Measurements from ENCODE around the gene TOP3B.

The TOP3B gene

DNA sequence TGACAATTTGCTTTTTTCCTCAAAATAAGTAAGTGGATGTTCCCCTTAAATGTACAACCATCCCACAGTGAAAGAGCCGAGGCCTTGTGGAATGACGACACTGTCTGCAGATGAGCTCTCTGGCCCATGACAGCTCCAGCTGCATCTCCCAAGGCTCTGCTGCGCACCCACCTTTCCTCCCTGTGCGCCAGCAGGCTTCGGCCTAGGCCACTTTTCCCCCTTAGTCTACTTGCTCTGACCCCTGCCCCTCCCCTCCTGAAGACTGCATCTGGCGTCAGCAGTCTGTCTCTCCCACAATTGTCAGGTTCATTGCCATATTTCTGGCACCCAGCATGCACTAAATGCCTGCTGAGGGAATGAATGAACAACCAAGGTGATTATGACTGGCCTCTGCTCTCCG lies 2.0 kb downstream of the TOP3B start:
- no peak for FAIRE-seq

DNA sequence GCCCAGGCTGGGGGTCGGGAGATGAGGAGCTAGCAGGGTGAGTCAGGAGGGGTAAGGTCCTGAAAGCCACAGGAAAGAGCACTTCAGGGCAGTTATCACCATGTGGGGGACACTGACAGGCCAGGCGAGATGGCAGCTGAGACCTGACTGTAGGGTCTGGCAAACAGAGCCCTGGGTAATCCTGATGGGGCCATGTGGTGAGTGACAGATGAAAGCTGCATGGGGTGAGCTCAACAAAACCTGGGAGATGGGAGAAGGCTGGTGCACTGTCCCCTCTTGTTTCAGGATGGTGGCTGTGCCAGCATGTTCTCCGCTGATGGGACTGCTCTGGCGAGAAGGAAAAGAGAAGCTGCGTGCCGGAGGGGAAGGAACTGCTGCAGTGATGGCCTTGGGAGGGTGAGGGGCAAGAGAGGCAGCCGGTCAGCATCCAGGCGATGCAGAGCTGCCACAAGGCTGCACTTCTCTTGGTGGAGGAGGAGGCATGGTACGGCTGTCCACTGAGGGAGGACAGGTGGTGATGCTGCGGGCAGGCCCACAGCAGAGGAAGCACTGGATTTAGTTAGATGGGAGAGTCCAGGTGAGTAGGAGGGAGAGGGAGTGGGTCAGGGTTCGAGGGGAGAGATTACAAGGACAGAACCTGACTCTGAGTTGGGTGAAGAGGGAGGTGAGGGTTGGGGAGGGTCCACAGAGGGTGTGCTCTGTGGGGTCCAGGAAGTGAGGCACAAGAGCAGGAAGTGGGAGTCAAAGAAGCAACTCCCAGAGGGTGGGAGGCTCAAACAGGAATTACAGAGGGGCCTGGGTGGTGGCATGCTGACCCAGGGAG lies 3.8 kb downstream of the TOP3B start:
- FAIRE-seq, result no peak

DNA sequence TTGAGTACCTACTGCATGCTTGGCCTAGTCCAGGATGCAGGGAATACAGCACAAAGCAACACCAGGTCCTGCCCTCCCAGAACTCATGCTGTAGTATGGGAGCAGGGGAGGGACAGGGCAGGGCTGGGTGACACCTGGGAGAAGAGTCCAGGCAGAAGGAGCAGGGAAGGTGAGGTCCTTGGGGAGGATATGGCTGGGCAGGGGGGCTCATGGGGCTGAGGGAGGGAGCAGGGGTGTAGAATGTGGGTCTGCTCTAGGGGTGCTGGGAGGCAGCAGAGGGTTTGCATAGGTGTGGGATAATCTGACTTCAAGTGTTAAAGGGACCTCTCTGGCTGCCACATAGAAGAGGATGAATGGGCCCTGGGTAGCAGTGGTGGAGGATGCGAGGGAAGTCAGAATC lies 4.8 kb downstream of the TOP3B start:
- FAIRE-seq, result no peak

DNA sequence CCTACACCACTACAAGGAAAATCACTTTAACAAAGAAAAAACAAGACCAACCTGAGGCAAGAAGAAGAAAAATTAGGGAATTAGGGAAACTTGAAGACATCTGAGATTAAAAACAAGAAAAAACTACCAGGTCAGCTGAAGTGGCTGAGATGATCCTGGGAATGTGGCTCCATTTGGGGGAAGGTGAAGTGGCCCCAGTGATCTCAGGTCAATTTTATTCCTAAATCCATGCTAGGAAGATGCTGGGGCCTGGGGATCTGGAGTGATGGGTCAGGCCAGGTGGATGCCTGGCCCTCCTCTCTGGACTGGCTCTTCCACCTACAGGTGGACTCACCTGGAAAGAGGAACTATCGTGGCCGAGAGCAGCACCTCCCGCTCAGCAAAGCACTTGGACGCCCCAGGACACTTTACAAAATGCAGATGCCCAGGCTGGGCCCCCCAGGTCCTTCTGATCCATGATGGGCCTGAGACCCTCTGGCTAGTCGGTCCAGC lies 6.7 kb downstream of the TOP3B start:
- FAIRE-seq, result no peak

DNA sequence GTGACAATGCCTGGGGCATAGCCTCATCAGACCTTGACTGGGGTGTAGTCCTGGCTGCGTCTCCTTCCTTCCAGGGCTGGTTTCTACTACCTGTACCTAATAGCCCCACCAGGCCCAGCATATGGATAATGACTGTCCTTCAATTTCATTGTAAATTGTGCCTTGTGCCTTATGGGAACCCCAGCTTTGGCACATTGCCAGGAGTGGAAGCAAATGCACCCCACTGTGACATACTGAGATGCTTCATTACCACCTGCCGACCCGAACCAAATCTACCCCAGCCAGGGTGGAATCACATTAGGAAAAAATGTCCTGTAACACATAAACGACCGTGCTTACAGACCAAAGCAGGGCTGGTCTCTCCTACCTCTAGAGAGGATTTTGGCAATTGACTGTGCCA lies 7.3 kb downstream of the TOP3B start:
- FAIRE-seq, result no peak

DNA sequence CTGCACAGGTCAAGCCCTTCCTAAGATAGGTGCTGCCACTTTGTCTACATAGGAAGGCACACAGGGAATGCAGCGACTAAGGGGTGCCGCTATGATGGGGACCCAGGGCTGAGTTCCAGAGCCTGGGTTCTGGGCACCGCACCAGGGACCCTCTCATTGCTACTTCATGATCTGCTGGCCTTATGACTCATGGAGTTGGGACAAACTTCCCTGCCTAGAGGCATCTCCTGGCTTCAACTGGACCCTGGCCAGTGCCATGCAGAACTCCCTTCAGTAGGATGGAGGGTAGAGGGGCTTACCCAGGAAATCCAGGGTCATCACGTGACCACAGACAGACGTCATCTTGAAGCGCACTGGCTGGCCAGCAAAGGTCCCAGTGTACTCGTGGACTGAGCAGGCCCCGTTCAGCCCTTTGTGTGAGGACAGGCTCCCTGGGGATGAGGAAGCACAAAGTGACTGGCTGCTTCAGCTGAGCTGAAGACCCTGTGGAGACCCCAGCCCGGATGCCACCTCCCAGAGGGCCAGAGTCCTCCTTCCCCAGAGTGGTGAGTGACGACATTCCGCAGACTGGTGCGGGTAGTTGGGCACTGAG lies 8.4 kb downstream of the TOP3B start:
- no peak for FAIRE-seq

DNA sequence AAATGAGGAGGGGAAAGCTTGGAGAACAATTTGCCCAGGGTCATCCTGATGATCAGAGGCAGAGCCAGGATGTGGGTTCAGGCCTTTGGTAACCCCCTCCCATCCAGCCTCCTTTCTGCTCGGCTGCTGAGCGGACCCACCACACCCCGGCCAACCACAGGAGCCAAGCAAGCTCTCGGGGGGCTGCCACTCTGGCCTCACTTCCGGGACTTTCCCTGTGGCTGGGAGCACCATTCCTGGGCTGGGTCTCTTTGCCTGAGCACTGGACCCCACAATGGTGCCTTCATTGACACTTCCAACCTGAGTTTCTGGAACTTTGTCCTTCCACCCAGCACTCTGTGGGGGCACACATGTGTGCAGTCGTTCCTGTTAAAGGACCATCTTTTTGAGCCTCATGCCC lies 9.8 kb downstream of the TOP3B start:
- FAIRE-seq, result no peak

DNA sequence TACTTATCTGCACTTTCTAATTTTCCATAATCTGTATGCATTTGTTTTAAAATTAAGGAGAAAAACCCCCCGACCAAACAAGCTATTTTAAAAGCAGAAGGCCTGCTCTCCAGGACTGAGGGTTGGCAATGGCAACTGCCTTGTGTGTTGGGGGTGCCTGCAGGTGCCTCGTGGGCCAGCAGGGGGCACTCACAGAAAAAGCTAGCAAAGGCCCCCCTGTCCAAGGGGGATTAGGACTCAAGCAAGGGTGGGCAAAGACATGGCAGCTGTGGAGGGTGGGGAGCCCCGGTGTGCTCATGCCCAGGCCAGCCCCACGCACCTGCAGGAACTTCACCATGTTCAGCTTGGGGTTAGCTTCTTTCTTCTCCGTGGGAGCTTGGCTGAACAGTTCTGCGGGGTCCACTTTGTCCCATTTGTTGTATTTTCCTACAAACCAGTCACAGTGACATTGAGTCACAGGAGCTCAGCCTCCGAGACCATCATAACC lies 10.3 kb downstream of the TOP3B start:
- no peak for FAIRE-seq

DNA sequence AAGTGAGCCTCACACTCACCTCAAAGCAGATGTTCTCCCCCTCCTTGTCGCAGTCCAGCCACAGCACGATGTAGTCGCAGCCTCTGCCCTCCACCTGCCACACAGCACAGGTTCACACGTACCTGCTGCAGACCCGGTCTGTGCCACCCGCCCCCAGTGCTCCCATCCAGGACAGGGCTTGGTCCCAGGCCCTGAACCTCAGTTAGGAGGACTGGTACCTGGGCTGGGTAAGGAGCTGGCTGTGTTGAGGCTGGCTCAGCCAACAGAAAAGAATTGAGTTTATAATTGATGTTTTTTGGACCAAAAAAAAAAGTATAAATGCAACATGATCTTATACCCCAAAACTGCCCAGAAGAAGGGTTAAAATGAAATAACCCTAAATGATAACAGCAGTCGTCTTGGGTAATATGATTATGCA lies 10.7 kb downstream of the TOP3B start:
- no peak for FAIRE-seq

DNA sequence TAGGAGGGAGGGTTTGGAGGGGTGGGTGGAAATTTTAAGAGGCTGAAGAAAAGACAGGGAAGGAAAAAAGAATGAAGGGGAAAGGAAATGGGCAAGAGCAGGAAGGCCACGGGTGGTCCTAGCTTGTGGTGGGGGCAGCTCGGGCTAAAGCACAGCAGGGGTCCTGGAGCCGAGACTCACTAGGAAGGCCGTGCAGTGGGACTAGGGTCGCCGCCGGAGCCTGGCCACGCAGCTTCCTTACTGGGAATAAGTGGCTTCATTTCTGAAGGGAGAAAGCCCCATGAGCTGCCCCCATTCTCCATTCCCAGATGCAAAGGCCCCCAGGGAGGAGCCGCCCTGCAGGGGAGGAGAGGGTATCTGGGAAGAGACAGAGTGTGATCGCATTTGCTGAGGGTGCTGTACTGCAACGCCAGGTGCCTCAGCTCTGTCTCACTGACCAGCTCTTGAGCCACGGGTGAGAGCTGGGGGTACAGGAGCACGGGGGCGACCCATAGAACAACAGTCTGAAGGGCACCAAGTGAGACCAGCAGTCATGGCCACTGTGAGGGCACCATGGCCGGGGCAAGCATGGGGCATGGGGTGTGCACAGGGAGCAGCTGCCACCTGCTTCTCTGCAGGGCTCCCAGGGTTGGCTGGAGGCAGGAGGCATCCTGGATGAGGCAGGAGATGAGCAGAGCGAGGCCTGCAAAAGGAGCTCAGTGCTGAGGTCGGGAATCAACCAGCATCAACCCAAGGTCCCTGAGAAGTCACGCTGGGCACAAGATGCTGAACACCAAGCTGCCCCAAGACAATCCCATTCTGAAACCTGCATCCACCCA lies 11.6 kb downstream of the TOP3B start:
- FAIRE-seq, result no peak

DNA sequence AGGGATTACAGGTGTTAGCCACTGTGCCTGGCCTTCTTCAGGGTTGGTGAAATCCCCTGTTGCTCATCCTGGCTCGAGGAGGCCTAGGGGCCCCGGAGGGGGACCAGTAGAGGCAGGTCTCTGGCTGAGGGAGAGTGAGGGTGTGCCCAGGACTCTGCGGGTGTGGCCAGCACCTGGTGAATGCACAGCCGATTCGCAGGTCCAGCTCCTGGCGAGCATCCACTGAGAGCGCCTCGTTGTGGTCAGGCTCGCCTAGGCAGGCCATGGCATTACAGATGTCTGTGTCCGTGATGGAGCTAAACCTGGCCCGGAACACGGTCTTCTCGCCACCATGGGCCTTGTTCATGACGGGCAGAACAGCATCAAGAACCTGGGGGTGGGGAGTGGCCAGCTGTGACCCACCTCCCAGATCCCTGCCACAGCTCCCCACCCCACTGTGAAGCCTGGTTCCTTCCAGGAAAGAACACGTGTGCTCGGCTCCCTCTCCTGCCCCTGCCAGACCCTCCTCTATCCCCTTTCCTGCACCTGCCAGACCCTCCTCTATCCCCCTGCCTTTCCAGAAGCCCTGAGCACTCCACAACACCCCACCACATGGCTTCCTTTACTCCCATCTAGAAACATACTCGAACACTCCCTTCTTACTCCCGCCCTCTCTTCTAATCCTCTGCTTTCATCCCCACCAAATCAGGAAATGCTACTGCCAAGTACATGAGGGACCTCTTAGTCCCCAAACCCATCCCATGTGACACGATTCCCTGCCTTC lies 12.4 kb downstream of the TOP3B start:
- no peak for FAIRE-seq

DNA sequence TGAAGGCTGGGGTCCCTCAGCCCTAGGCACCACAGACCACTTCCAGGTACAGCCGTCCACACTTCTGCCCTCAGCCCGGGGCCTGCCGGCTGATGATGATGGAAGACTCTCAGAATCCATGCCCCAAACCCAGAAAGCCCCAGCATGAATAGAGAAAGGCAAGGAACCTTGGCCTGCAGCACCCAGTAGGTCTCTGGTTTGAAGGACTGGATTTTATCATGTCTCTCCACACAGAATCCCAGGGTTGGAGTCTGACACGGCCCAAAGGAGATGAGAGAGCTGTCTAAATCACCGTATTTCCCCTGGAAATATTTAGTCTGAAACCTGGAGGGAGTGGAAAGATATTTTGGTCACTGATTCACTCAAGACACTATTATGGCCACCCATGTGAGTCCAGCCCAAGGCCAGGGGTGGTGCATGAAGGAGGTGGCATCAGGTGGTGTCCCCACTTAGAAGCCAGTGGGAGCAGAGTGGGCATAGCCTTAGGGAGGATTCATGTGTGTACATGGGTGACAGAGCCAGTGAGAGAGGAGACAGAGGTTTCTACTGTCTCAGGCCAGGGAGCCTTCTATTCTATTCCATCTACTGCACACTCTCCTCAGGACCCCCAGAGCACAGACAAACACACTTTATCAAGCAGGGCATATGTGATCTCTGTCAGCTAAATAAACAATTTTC lies 14.0 kb downstream of the TOP3B start:
- no peak for FAIRE-seq

DNA sequence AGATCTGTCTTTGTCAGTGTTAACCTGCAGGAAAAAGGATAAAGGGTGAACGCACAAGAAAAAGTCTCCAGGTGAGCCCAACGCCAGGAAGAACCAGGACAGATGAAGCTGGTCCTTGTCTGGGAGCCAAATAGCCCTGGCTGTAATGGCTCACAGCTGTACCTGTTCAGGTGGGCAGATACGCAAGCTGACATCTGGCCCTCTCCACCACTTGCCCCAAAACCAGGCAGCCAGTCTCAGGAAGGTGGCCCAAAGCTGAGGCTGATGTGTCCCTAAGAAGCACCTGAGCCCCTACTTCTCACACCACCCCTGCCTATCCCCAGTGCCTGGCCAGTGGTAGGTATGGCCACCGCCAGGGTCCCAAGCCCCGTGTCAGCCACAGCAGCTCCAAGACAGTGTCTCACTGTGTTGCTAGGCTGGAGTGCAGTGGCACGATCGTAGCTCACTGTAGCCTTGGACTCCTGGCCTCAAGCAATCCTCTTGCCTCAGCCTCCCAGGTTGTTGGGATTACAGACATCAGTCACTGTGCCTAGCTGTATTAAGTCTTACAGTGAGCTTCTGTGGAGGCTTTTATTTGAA lies 14.8 kb downstream of the TOP3B start:
- no peak for FAIRE-seq

DNA sequence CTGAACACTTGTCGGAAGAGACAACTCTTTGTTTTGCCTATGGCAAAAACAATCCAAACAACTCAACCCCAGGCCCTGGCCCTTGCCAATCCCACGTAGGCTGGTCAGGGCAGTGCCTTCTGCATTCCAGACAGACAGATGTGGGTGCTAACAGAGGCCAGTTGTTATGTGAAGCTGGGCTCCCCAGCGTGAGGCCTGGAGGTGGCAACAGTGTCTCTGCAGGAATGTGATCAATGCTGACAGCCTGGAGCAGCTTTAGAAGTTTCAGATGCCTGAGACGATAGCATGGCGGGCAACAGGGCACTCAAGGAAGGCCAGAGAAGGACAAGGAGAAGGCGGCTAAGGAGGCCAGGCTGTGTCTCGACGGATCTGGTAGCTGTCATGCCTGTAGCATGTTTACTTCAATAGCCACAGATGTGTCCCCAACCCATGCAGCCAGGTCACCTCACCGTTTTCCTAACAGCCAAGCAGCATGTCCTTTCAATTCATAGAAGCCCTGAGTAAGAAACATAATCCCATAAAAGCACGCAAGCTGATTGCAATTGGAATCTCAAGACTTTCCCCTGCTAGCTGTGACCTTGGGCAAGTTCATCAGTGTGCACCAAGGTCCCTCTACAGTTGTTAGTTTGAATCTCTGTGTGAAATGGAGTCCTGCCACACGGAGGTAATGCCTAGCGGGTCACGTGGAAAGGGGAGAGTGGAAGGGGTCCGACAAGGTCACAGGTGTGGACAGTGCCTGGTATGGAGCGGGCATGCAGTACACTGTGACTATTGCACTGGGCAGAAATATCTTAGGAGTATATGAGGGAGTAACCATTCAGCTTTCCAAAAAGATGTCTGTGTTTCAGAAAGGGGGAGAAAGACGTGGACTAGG lies 15.7 kb downstream of the TOP3B start:
- FAIRE-seq, result no peak

DNA sequence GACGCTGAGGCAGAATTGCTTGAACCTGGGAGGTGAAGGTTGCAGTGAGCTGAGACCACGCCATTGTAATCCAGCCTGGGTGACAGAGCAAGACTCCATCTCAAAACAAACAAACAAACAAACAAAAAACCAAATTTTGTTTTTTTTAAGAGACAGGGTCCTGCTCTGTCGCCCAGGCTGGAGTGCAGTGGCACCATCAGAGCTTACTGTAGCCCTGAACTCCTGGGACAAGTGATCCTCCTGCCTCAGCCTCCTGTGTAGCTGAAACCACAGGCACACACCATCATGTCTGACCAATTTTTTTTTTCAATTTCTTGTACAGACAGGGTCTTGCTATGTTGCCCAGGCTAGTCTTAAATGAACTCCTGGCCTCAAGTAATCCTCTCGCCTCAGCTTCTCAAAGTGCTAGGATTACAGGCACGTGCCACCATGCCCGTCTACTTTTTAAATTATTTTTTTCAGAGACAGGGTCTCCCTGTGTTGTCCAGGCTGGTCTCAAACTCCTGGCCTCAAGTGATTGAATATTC lies 16.8 kb downstream of the TOP3B start:
- no peak for FAIRE-seq

DNA sequence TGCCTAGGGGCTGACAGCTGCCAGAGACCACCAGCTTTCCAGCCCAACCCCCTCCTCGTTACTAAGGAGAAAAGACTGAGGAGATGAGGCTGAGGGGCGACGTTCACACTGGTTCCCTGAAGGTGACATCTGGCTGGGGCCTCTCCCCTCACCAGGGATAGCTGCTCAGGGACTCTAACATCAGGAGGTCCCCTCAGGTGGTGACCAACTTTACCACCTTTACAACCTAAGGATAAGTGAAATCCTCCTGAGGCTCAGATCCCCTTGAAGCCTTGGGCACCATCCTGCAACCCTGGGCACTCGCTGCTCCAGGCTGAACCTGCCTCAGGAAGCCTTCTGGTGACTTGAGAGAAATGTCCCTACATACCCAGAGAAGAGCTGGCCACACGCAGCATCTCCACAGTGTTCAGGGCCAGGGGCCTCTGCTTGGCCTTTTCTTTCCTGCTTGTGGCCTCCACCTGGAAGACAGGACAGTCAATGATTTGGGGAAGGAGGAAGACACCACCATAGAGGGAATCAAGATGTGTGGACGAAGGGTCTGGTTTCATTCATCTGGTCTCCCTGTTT lies 17.6 kb downstream of the TOP3B start:
- FAIRE-seq, result no peak

DNA sequence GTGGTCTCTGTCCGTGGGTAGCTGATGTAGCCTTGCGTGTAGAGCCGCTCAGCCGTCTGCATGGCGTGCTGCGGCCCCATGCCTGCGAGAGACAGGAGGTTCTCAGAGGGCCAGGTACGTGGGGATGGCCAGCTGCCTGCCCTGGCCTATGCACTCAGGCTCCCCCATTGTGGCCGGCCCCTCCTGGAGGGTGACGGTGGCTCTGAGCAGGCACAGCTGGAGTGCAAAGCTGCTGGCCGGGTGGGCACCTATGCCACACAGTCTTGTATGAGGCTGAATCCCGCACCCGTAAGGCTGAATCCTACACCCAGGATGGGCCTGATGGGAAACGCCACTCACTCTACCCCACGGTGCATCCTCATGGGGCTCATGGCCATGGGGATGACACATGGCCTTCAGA lies 18.4 kb downstream of the TOP3B start:
- FAIRE-seq, result no peak

DNA sequence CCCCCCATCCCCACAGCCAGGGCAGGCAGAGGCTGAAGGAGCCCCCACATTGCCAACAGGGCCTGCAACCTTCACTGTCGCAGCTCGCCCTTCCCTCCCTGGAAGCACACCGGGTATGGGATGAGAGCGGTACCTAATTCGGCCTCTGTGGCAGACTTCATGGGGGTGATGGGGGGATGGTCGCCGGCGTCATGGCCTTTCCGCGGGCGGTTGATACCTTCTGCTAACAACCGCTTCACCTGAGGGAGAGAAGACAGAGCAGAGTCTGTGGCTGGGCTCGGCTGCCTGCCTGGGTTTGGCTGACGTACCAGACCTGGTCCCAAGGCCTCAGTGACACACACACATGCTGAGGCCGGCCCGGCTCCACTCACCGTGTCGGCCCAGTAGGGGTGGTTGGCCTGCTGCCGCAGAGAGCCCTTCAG lies 18.8 kb downstream of the TOP3B start:
- no peak for FAIRE-seq

DNA sequence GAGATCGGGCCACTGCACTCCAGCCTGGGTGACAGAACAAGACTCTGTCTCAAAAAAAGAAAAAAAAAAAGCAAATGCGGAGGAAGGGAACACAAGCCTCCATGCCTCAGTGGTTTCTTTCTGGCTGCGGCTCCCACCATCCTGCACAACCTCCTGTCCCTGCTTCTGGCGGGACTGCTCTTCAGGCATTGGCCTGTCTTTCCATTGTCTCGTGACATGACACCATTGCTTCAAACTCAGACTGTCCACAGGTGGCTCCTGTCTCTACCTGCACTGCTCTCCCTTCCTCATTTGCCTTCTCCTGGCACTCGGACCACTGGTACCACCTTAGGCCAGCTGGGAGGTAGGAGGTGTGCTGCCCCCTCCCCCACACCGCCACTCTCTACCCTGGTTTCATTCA lies 19.3 kb downstream of the TOP3B start:
- FAIRE-seq, result no peak

DNA sequence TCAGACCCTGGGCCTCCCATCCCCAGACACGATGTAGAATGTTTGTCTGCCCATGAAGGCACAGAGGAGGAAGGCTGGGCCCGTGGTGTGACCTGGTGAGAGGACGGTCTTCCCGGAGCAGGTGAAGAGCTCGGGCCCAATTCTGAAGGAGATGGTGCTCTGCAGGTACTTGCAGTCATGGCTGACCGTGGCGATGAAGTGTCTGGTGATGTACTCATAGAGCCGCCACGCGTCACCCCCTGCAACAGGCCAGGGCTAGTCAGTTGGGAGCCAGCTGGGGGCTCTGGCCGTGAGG lies 20.0 kb downstream of the TOP3B start:
- FAIRE-seq, result no peak
